Stimulated activated CD4-positive, alpha-beta T cell treated with anti-CD3 and anti-CD28 coated beads, Interleukin-2, amount 100 ng/mL, for 4 hours (primary cell): Measurements from ENCODE around the gene GALR3.
"Not testable (repeated sequence)": the region's sequence is repeated elsewhere in the genome, so short reads cannot be mapped to it uniquely, and the experiment has no call there.

Source experiments
- DNase-seq: peaks from one replicate; pipeline ENCODE4 v3.0.0-alpha.2; 2020; ENCODE audit warnings: low read depth

The GALR3 gene

GRCh38 chr22:37823134-37823985 lies at the start of gene GALR3:
Gene GALR3 (plus strand): TSS chr22:37823382. CDS start chr22:37823407, 25 bp downstream.
- DNase-seq: no peak

- DNase-seq: no peak
Measured at GRCh38 chr22:37774728-37775127, 48.5 kb upstream of the GALR3 start.

GRCh38 chr22:37775785-37776638 lies 47.2 kb upstream of the GALR3 start:
- DNase-seq: no peak

GRCh38 chr22:37776639-37777005 lies 46.6 kb upstream of the GALR3 start:
- no peak for DNase-seq

- DNase-seq: no peak
Measured at GRCh38 chr22:37777122-37777687, 46.0 kb upstream of the GALR3 start.

GRCh38 chr22:37778370-37779009 lies 44.7 kb upstream of the GALR3 start:
- DNase-seq: no peak

GRCh38 chr22:37781434-37782059 lies 41.6 kb upstream of the GALR3 start:
- DNase-seq: no peak

- DNase-seq: no peak
Measured at GRCh38 chr22:37782340-37783168, 40.6 kb upstream of the GALR3 start.

- no peak for DNase-seq
Measured at GRCh38 chr22:37784829-37785495, 38.2 kb upstream of the GALR3 start.

- no peak for DNase-seq
Measured at GRCh38 chr22:37790234-37790633, 32.9 kb upstream of the GALR3 start.

GRCh38 chr22:37792494-37792893 lies 30.7 kb upstream of the GALR3 start:
- DNase-seq: no peak

- DNase-seq: no peak
Measured at GRCh38 chr22:37794376-37794775, 28.8 kb upstream of the GALR3 start.

GRCh38 chr22:37796079-37796478 lies 27.1 kb upstream of the GALR3 start:
- no peak for DNase-seq

- DNase-seq: not testable (repeated sequence)
Measured at GRCh38 chr22:37797259-37797658, 25.9 kb upstream of the GALR3 start.

- no peak for DNase-seq
Measured at GRCh38 chr22:37797874-37798500, 25.2 kb upstream of the GALR3 start.

GRCh38 chr22:37799979-37800378 lies 23.2 kb upstream of the GALR3 start:
- DNase-seq: not testable (repeated sequence)

- DNase-seq: no peak
Measured at GRCh38 chr22:37801946-37802309, 21.3 kb upstream of the GALR3 start.

- DNase-seq: no peak
Measured at GRCh38 chr22:37802310-37803194, 20.6 kb upstream of the GALR3 start.

- DNase-seq: no peak
Measured at GRCh38 chr22:37803195-37803638, 20.0 kb upstream of the GALR3 start.
